ENCODE results near the gene CBR1.

DNA sequence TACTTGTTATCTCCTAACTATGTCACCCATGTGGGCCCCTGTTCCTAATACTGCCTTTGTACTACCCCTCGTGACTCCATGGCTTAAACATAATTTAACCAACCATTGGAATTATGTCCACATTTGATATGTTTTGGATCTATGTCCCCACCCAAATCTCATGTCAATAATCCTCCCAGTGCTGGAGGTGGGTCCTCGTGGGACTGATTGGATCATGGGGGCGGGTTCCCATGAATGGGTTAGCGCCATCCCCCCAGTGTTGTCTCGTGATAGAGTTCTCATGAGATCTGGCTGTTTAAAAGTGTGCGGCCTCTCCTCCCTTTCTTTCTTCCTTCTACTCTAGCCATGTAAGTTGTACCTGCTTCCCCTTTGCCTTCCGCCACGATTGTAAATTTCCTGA is 9.8 kb downstream of the CBR1 start:
- TF ChIP-seq POLR2AphosphoS5 (IDR thresholded peaks at IDR 0.05; ENCODE audit: insufficient read depth, low read depth, low read length) (no peak), FOS (IDR thresholded peaks at IDR 0.05; ENCODE audit: borderline replicate concordance, insufficient read depth, low read length) (no peak), POLR2A (IDR thresholded peaks at IDR 0.05; ENCODE audit: low read depth, low read length) (no peak), EZH2 (IDR thresholded peaks at IDR 0.05; ENCODE audit: borderline replicate concordance, low read depth, low read length, severe bottlenecking) (no peak)
- TF ChIP-seq, protein P1, sequence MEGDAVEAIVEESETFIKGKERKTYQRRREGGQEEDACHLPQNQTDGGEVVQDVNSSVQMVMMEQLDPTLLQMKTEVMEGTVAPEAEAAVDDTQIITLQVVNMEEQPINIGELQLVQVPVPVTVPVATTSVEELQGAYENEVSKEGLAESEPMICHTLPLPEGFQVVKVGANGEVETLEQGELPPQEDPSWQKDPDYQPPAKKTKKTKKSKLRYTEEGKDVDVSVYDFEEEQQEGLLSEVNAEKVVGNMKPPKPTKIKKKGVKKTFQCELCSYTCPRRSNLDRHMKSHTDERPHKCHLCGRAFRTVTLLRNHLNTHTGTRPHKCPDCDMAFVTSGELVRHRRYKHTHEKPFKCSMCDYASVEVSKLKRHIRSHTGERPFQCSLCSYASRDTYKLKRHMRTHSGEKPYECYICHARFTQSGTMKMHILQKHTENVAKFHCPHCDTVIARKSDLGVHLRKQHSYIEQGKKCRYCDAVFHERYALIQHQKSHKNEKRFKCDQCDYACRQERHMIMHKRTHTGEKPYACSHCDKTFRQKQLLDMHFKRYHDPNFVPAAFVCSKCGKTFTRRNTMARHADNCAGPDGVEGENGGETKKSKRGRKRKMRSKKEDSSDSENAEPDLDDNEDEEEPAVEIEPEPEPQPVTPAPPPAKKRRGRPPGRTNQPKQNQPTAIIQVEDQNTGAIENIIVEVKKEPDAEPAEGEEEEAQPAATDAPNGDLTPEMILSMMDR (IDR thresholded peaks at IDR 0.05; ENCODE audit: extremely low read depth in 1 of 2, insufficient read depth in 1 of 2, low read depth in 1 of 2, low read length in 2 of 2), result no peak

All from endothelial cell of umbilical vein (primary cell).